Stomach (tissue), 9 donors: Measurements from ENCODE around the gene TCHP. TPM values are rescaled to one million over a fixed set of nuclear protein-coding genes. Genes with fewer than 3 reads are reported as not detected.
A peak's percentile ranks its signal among the peaks of the same experiment; 100 is the strongest.
"Not testable (repeated sequence)": the region's sequence is repeated elsewhere in the genome, so short reads cannot be mapped to it uniquely, and the experiment has no call there.

Experiments
- DNase-seq, 2 donors: peaks; one replicate each; pipeline versions ENCODE4 v3.0.0 to v3.0.0-alpha.2; 2013 to 2019
- H3K27ac ChIP-seq, 5 donors: fragments of 200-600 bp in 4 of 5; sonication (generic) in 4 of 5; one replicate each; pipeline ENCODE4 v1.5.1; 2013 to 2019; ENCODE audit warnings: mild to moderate bottlenecking in 1 of 5, moderate library complexity in 1 of 5
- H3K27me3 ChIP-seq, 3 donors: fragments of 200-600 bp; sonication (generic); one replicate each; pipeline ENCODE4 v1.5.1; 2017 to 2019; ENCODE audit warnings: mixed run types in 1 of 3
- H3K36me3 ChIP-seq, 4 donors: fragments of 200-600 bp; sonication (generic); 1 replicate in 3 of 4; 2 replicates in 1 of 4; pipeline ENCODE4 v1.5.1; 2016 to 2019
- H3K4me1 ChIP-seq, 4 donors: fragments of 200-600 bp; sonication (generic); one replicate each; pipeline ENCODE4 v1.5.1; 2016 to 2019
- H3K4me3 ChIP-seq, 4 donors: fragments of 200-600 bp; sonication (generic) in 3 of 4; one replicate each; pipeline ENCODE4 v1.5.1; 2016 to 2019; ENCODE audit warnings: mild to moderate bottlenecking in 1 of 4
- H3K9me3 ChIP-seq, 4 donors: fragments of 200-600 bp; sonication (generic); one replicate each; pipeline ENCODE4 v1.5.1; 2016 to 2019
- CTCF ChIP-seq, 7 experiments: fragments of 450-650 bp in 4 of 7; fragments of 200-600 bp in 3 of 7; sonication (generic) in 3 of 7; IDR thresholded peaks; one replicate each; pipeline ENCODE4 v1.5.1; 2016 to 2019; ENCODE audit warnings: antibody characterized with exemption in 7 of 7, control low read depth in 2 of 7, mild to moderate bottlenecking in 1 of 7
- EP300 ChIP-seq: sonication (generic); formaldehyde crosslinking; IDR thresholded peaks from one replicate; pipeline ENCODE4 v1.6.1; 2017; ENCODE audit warnings: antibody characterized with exemption
- POLR2A ChIP-seq, 4 donors: fragments of 450-650 bp; IDR thresholded peaks; one replicate each; pipeline ENCODE4 v1.6.1; 2016; ENCODE audit warnings: antibody characterized with exemption in 4 of 4, control low read depth in 2 of 4, mild to moderate bottlenecking in 1 of 4, moderate library complexity in 1 of 4
- POLR2AphosphoS5 ChIP-seq, 3 donors: sonication (generic); formaldehyde crosslinking; IDR thresholded peaks; one replicate each; pipeline ENCODE4 v1.6.1; 2016; ENCODE audit warnings: antibody characterized with exemption in 3 of 3
- WGBS, 5 donors: extraction: QIAGEN DNeasy Blood & Tissue Kit in 3 of 5; methylation state at CpG; one replicate each; pipeline versions ENCODE4 v1.1.5 to v1.1.7; 2013 to 2018; 5-methylcytosine and 5-hydroxymethylcytosine counted together
- intact Hi-C: fragments of 100-400 bp; cut with DNase I; formaldehyde crosslinking; loops from one replicate; pipeline ENCODE4 v1.15.1; 2023; ENCODE audit warnings: low total_unique reads
- polyA plus RNA-seq, 3 donors: library from polyadenylated mRNA; stranded (reverse); fragments of 200-250 nt; gene quantifications; one replicate each; pipeline ENCODE4 v1.2.3, GENCODE V29; 2013
- total RNA-seq, 5 donors: library from RNA; depleted of rRNA; stranded (reverse); fragments of >200 nt; gene quantifications; one replicate each; pipeline versions ENCODE4 v1.1.0 to v1.2.3, GENCODE V29; 2014 to 2016
- donor health status: healthy with polysubstance abuse.
- donor health status: Bipolar disorder and iron deficiency.
- donor health status: healthy.

The TCHP gene
- total and polyA plus RNA-seq, 8 donors = 7.9 to 45.5 (median 14.7) TPM

- Histone ChIP-seq H3K27ac (no peak overlapping the region), H3K36me3 (no peaks in the 10 kb centered on the region), H3K4me3 (no peak overlapping the region), H3K9me3 (no peaks in the 10 kb centered on the region), H3K4me1 (peaks cover 12 to 15% (median 13%) of the 10 kb centered on the region in 4 donors), H3K27me3 (no peaks in the 10 kb centered on the region)
- WGBS, 5 donors = 84 to 91% (median 88%) methylated on average over 5 to 6 of the region's 6 CpGs
- TF ChIP-seq POLR2AphosphoS5 (IDR thresholded peaks at IDR 0.05) (no peak), EP300 (no peak), CTCF (IDR thresholded peaks at IDR 0.05) (no peak), POLR2A (IDR thresholded peaks at IDR 0.05) (no peak)
- intact Hi-C loops = no loop called here
- no peak for DNase-seq
Measured at GRCh38 chr12:109896188-109896587, 3.9 kb upstream of the TCHP start.

GRCh38 chr12:109897029-109897428, 3.0 kb upstream of the TCHP start:
- no peak overlapping the region for H3K27ac ChIP-seq
- no peaks in the 10 kb centered on the region for H3K36me3 ChIP-seq
- no peaks in the 10 kb centered on the region for H3K27me3 ChIP-seq
- H3K9me3 ChIP-seq = no peaks in the 10 kb centered on the region
- WGBS, 5 donors = 83 to 97% (median 86%) methylated on average over 6 of the region's 6 CpGs
- DNase-seq = no peak
- intact Hi-C loops = no loop called here
- no peak overlapping the region for H3K4me3 ChIP-seq
- peaks cover 20 to 23% (median 21%) of the 10 kb centered on the region in 4 donors for H3K4me1 ChIP-seq
- TF ChIP-seq POLR2A (IDR thresholded peaks at IDR 0.05) = no peak
- no peak for TF ChIP-seq EP300
- TF ChIP-seq POLR2AphosphoS5 (IDR thresholded peaks at IDR 0.05) = no peak
- no peak for TF ChIP-seq CTCF (IDR thresholded peaks at IDR 0.05)

DNA sequence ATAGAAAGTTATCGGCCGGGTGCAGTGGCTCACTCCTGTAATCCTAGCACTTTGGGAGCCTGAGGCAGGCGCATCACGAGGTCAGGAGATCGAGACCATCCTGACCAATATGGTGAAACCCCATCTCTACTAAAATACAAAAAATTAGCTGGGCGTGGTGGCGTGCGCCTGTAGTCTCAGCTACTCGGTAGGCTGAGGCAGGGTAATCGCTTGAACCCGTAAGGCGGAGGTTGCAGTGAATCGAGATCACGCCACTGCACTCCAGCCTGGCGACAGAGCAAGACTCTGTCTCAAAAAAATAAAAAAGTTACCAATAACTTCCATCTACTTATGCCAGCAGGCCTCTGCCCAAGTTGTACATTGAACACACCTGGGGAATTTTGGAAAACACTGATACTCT, 729 bp upstream of the TCHP start:
- Histone ChIP-seq H3K4me3 (peak overlapping the region; percentile 75 to 84 (median 78)), H3K27ac (peak overlapping the region in 4 of 5 donors; percentile 73 to 91 (median 84)), H3K36me3 (peaks cover 15 to 17% (median 17%) of the 10 kb centered on the region in 4 donors), H3K4me1 (peaks cover 23 to 31% (median 27%) of the 10 kb centered on the region in 4 donors)
- intact Hi-C loops, H3K27me3 ChIP-seq, DNase-seq, H3K9me3 ChIP-seq: not testable (repeated sequence)
- 82 to 89% (median 85%) methylated on average over 15 of the region's 15 CpGs for WGBS, 5 donors

GRCh38 chr12:109900752-109901580, 892 bp downstream of the TCHP start:
- TF ChIP-seq CTCF (IDR thresholded peaks at IDR 0.05) = no peak
- Histone ChIP-seq H3K27ac (peak overlapping the region; percentile 69 to 91 (median 81)), H3K9me3 (no peaks in the 10 kb centered on the region), H3K4me3 (peak overlapping the region; percentile 75 to 84 (median 78)), H3K27me3 (no peaks in the 10 kb centered on the region), H3K36me3 (peaks cover 32 to 34% (median 33%) of the 10 kb centered on the region in 4 donors), H3K4me1 (peaks cover 23 to 31% (median 27%) of the 10 kb centered on the region in 4 donors)
- 2 to 4% (median 3%) methylated on average over 15 to 16 of the region's 16 CpGs for WGBS, 5 donors
- intact Hi-C loops = no loop called here
- no peak for DNase-seq

- no peak overlapping the region for H3K4me3 ChIP-seq
- no peak for TF ChIP-seq POLR2A (IDR thresholded peaks at IDR 0.05)
- TF ChIP-seq EP300 = no peak
- TF ChIP-seq CTCF (IDR thresholded peaks at IDR 0.05) = no peak
- no peak for TF ChIP-seq POLR2AphosphoS5 (IDR thresholded peaks at IDR 0.05)
- H3K9me3 ChIP-seq = no peaks in the 10 kb centered on the region
- peaks cover 51 to 54% (median 52%) of the 10 kb centered on the region in 4 donors for H3K36me3 ChIP-seq
- H3K4me1 ChIP-seq = peaks cover 23 to 31% (median 27%) of the 10 kb centered on the region in 4 donors
- intact Hi-C loops = no loop called here
- H3K27me3 ChIP-seq = no peaks in the 10 kb centered on the region
- WGBS, 5 donors = 83 to 91% (median 90%) methylated on average over 15 of the region's 15 CpGs
- DNase-seq = no peak
- H3K27ac ChIP-seq = no peak overlapping the region
Measured at GRCh38 chr12:109902891-109903418, 2.9 kb downstream of the TCHP start.
